ENCODE data around the gene TAF11L6. TPM values are rescaled to one million over a fixed set of nuclear protein-coding genes. Genes with fewer than 3 reads are reported as not detected.
"Not testable (repeated sequence)": the region's sequence is repeated elsewhere in the genome, so short reads cannot be mapped to it uniquely, and the experiment has no call there.

TAF11L6 gene
- total RNA-seq = not detected

GRCh38 chr5:17528369-17528768 is at the start of gene TAF11L6:
Gene TAF11L6, plus strand, starts transcription at chr5:17528669.
- H3K27ac ChIP-seq; H3K4me3 ChIP-seq; H3K36me3 ChIP-seq; H3K9me3 ChIP-seq; intact Hi-C loops (cut with DNase I); H3K4me1 ChIP-seq (replicated peaks); DNase-seq (ENCODE audit: low spot score); H3K27me3 ChIP-seq (replicated peaks; ENCODE audit: insufficient read depth): not testable (repeated sequence)
- no CpG with 5 or more reads among the region's 15 CpGs for WGBS

GRCh38 chr5:17481378-17481777 is 47.1 kb upstream of the TAF11L6 start:
- intact Hi-C loops (cut with DNase I) = no loop called here
- Histone ChIP-seq H3K9me3 (no peaks in the 10 kb centered on the region), H3K4me1 (replicated peaks) (no peaks in the 10 kb centered on the region), H3K27me3 (replicated peaks; ENCODE audit: insufficient read depth) (no peaks in the 10 kb centered on the region), H3K36me3 (no peaks in the 10 kb centered on the region), H3K4me3 (no peak overlapping the region), H3K27ac (no peak overlapping the region)
- TF ChIP-seq POLR2A (IDR thresholded peaks at IDR 0.05) (no peak), POLR2AphosphoS5 (IDR thresholded peaks at IDR 0.05) (no peak), CTCF (IDR thresholded peaks at IDR 0.05) (no peak)
- no peak for DNase-seq (ENCODE audit: low spot score)
- WGBS = 84% methylated on average over 4 of the region's 4 CpGs

- DNase-seq (ENCODE audit: low spot score) = no peak
- intact Hi-C loops (cut with DNase I) = no loop called here
- Histone ChIP-seq H3K27me3 (replicated peaks; ENCODE audit: insufficient read depth) (no peaks in the 10 kb centered on the region), H3K4me3 (no peak overlapping the region), H3K9me3 (no peaks in the 10 kb centered on the region), H3K27ac (no peak overlapping the region), H3K36me3 (no peaks in the 10 kb centered on the region), H3K4me1 (replicated peaks) (no peaks in the 10 kb centered on the region)
- 48% methylated on average over 2 of the region's 2 CpGs for WGBS
- no peak for TF ChIP-seq CTCF (IDR thresholded peaks at IDR 0.05)
- TF ChIP-seq POLR2A (IDR thresholded peaks at IDR 0.05) = no peak
- no peak for TF ChIP-seq POLR2AphosphoS5 (IDR thresholded peaks at IDR 0.05)
These were observed 45.7 kb upstream of the TAF11L6 start for GRCh38 chr5:17482790-17483189.

- H3K27ac ChIP-seq; H3K4me3 ChIP-seq; H3K36me3 ChIP-seq; H3K27me3 ChIP-seq (replicated peaks; ENCODE audit: insufficient read depth); DNase-seq (ENCODE audit: low spot score); H3K4me1 ChIP-seq (replicated peaks); intact Hi-C loops (cut with DNase I); H3K9me3 ChIP-seq: not testable (repeated sequence)
- 93% methylated on average over 10 of the region's 10 CpGs for WGBS
These were observed 41.9 kb upstream of the TAF11L6 start for GRCh38 chr5:17486464-17487173.

GRCh38 chr5:17487174-17487512 is 41.3 kb upstream of the TAF11L6 start:
- H3K36me3 ChIP-seq = no peaks in the 10 kb centered on the region
- WGBS = 96% methylated on average over 1 of the region's 1 CpG
- no peaks in the 10 kb centered on the region for H3K27me3 ChIP-seq (replicated peaks; ENCODE audit: insufficient read depth)
- intact Hi-C loops (cut with DNase I) = no loop called here
- no peak for TF ChIP-seq CTCF (IDR thresholded peaks at IDR 0.05)
- TF ChIP-seq POLR2A (IDR thresholded peaks at IDR 0.05) = no peak
- no peak for TF ChIP-seq POLR2AphosphoS5 (IDR thresholded peaks at IDR 0.05)
- H3K27ac ChIP-seq = no peak overlapping the region
- H3K4me1 ChIP-seq (replicated peaks) = no peaks in the 10 kb centered on the region
- no peaks in the 10 kb centered on the region for H3K9me3 ChIP-seq
- no peak for DNase-seq (ENCODE audit: low spot score)
- H3K4me3 ChIP-seq = no peak overlapping the region

- H3K9me3 ChIP-seq; H3K27ac ChIP-seq; DNase-seq (ENCODE audit: low spot score); intact Hi-C loops (cut with DNase I); H3K4me3 ChIP-seq; H3K4me1 ChIP-seq (replicated peaks); H3K36me3 ChIP-seq; H3K27me3 ChIP-seq (replicated peaks; ENCODE audit: insufficient read depth): not testable (repeated sequence)
- 96% methylated on average over 23 of the region's 23 CpGs for WGBS
These were observed 37.2 kb upstream of the TAF11L6 start for GRCh38 chr5:17491257-17491656.

Measured in prostate gland (tissue), 2 donors.